ENCODE data around the gene YIF1B. TPM values are rescaled to one million over a fixed set of nuclear protein-coding genes. Genes with fewer than 3 reads are reported as not detected.
"Not testable (repeated sequence)": the region's sequence is repeated elsewhere in the genome, so short reads cannot be mapped to it uniquely, and the experiment has no call there.

YIF1B gene
- total RNA-seq, 4 donors from 2014 or later = 26.2 to 52.8 (median 31.4) TPM

DNA sequence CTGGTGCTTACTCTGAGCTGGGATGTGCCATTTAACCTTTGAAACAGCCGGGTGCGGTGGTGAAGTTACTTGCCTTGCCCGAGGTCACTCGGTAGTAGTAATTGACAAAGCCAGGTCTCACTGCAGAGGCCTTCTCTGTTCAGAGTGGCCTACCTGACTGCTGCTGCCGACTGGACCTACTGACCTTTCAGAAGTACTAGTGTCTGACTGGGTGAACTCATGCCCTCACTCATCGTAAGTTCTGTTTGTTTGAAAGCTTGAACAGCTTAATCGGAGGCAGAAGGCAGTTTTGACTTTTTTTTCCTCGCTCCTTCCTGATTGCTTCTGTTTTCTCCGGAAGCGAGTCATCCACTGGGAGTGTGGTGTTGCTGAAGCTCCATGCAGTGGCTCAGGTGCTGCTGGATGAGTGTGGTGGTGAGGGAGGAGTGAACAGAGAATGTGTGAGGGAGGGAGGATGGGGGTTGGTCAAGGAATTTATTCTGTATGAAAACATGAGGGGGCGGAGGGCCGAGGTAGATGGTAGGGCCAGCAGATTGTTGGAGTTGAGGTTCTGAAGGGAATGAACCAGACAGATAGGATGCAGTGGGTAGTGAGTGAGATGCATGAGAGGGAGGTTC, 48.7 kb downstream of the YIF1B start:
- no peak for DNase-seq (ENCODE audit: low spot score)
- ATAC-seq (ENCODE audit: low FRiP score) = no peak

DNA sequence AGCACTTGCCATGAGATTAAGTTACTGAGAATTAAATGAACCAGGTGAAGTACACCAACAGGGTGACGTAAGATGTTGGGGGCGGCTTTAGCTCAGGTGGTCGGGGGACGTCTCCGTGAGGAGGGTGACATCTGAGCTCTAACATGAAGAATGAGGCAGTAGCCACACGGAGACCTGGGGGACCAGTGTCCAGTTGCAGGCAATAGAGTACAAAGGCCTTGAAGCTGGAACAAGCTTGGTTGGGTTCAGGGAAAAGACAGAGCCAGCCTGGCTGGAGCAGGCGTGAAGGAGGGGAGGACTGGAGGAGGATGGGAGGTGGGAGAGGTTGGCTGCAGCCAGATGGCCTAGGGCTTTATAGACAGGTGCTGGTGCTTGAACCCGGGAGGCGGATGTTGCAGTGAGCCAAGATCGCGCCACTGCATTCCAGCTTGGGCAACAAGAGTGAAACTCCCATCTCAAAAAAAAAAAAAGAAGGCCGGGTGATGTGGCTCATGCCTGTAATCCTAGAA, 49.8 kb downstream of the YIF1B start:
- ATAC-seq (ENCODE audit: low FRiP score) (no peak), DNase-seq (ENCODE audit: low spot score) (no peak)
- TF ChIP-seq, protein P1, sequence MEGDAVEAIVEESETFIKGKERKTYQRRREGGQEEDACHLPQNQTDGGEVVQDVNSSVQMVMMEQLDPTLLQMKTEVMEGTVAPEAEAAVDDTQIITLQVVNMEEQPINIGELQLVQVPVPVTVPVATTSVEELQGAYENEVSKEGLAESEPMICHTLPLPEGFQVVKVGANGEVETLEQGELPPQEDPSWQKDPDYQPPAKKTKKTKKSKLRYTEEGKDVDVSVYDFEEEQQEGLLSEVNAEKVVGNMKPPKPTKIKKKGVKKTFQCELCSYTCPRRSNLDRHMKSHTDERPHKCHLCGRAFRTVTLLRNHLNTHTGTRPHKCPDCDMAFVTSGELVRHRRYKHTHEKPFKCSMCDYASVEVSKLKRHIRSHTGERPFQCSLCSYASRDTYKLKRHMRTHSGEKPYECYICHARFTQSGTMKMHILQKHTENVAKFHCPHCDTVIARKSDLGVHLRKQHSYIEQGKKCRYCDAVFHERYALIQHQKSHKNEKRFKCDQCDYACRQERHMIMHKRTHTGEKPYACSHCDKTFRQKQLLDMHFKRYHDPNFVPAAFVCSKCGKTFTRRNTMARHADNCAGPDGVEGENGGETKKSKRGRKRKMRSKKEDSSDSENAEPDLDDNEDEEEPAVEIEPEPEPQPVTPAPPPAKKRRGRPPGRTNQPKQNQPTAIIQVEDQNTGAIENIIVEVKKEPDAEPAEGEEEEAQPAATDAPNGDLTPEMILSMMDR (IDR thresholded peaks at IDR 0.05) = no peak

More for the DNA sequence above, 48.7 kb downstream of the YIF1B start:
- TF ChIP-seq, protein P1 (IDR thresholded peaks at IDR 0.05) = no peak

GRCh38 chr19:38265213-38265861, 50.4 kb downstream of the YIF1B start:
- DNase-seq (ENCODE audit: low spot score) (no peak), ATAC-seq (ENCODE audit: low FRiP score) (no peak)
- TF ChIP-seq, protein P1 (IDR thresholded peaks at IDR 0.05) = no peak

DNA sequence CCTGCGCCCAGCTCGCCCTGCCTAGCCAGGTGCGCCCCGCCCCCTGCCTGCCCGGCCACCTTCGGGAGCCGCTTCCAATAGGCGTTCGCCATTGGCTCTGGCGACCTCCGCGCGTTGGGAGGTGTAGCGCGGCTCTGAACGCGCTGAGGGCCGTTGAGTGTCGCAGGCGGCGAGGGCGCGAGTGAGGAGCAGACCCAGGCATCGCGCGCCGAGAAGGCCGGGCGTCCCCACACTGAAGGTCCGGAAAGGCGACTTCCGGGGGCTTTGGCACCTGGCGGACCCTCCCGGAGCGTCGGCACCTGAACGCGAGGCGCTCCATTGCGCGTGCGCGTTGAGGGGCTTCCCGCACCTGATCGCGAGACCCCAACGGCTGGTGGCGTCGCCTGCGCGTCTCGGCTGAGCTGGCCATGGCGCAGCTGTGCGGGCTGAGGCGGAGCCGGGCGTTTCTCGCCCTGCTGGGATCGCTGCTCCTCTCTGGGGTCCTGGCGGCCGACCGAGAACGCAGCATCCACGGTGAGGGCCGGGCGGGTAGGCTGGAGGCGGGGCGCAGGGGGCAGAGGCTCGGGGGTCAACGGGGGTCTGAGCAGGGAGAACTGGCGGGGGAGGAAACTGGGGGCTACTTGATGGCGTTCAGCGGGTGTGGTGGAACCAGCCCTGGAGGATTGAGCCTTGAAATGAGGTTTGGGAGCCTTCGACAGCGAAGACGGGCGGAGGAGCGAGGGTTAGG, 51.1 kb downstream of the YIF1B start, which contains the start of gene SPINT2:
TSS of gene SPINT2 (plus strand) at position 88 of the 727 bp plus-strand sequence. CDS start at position 408, 320 bp downstream.
- DNase-seq (ENCODE audit: low spot score) (no peak), ATAC-seq (ENCODE audit: low FRiP score) (no peak)
- TF ChIP-seq, protein P1 (IDR thresholded peaks at IDR 0.05) = no peak

- TF ChIP-seq, protein P1 (IDR thresholded peaks at IDR 0.05) = no peak
- peak; percentile 48 for ATAC-seq (ENCODE audit: low FRiP score)
- no peak for DNase-seq (ENCODE audit: low spot score)
Observed at GRCh38 chr19:38263689-38264485, 51.9 kb downstream of the YIF1B start.

DNA sequence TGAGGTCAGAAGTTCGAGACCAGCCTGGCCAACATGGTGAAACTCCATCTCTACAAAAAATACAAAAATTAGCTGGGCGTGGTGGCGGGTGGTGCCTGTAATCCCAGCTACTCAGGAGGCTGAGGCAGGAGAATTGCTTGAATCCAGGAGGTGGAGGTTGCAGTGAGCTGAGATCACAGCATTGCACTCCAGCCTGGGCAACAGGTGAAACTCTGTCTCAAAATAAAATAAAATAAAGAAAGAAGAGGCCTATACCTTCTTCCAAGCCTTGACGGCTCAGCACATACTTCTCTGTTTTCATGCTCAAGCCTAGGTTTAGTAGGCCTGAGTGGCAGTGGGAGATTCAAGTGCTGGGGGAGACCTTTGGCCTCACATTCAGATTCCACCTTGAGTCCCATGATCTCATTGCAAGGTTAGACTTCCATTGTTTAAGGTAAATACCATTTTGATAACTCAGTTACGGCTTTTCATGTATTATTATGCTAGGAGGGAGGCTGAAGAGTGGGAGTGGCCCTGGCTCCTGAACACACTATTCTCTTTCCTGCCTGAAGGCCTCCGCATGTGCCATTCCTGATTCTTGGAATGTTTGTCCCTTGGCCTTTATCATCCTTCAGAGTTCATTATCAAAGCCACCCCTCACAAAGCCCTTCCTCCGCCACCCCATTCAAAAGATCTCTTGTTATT, 53.0 kb downstream of the YIF1B start:
- ATAC-seq (ENCODE audit: low FRiP score) = no peak

GRCh38 chr19:38261942-38262341, 53.8 kb downstream of the YIF1B start:
- not testable (repeated sequence) for DNase-seq (ENCODE audit: low spot score); ATAC-seq (ENCODE audit: low FRiP score)

More for the DNA sequence above, 53.0 kb downstream of the YIF1B start:
- no peak for DNase-seq (ENCODE audit: low spot score)
- TF ChIP-seq, protein P1 (IDR thresholded peaks at IDR 0.05) = no peak
